HG03575 (cell line): ENCODE measurements around the gene NXT1.
"Not testable (repeated sequence)": the region's sequence is repeated elsewhere in the genome, so short reads cannot be mapped to it uniquely, and the experiment has no call there.

Source experiments
- ATAC-seq: cut with Tn5 transposase; IDR thresholded peaks from one replicate; pipeline ENCODE4 v1.9.1; 2021; ENCODE audit not compliant: unreplicated experiment, insufficient number of reproducible peaks, low FRiP score; ENCODE audit errors: extremely low read depth

The NXT1 gene

DNA sequence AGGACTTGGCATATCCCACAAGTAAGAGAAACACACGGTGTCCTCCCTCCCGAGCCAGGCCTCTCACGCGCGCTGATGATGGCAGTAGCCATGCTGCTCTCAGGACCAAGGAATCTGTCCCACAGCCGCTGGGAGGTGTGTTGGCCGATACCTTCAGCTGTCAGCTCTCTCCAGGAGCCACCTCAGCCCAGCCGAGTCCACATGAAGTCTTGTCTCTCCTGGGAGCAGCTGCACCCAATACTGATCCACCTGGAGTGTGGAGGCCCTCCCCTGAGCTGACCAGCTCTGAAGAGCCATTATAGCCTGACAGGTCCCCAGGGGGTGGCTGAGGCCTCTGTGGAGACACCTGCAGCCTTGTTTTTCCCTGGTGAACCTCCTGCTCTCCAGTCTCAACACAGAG is 23.8 kb upstream of the NXT1 start:
- ATAC-seq = no peak

DNA sequence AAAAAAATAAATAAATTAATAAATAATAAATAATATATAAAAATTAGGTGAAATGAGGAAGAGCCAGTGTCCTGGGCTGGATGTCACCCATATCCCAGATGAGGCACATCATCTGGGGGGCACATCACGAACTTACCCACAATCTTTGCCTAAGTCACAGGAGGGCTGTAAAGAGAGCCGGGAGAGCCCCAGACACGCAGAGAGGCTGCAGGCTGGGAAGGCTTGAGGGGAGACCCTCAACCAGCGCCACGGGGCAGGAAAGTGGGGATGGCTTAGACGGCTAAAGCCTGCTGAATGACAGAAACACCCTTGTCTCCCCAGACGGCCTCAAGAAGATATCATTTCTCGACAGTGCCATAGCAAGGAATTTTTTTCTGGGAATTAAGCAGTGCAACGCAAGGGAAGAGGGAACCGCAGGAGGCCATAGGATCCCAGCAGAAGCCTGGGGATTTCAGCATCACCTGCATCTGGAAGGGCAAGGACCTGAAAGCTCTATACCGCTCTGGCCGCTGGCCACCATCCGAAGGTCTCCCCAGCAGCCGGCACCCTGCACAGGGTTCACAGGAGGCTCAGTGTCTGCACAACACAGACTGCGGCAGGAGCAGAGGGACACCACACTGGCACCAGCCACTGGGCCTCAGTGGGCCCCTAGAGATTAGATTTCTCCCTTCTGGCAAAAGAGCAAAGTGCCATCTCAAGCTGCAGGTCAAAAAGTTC is 22.8 kb upstream of the NXT1 start:
- no peak for ATAC-seq

DNA sequence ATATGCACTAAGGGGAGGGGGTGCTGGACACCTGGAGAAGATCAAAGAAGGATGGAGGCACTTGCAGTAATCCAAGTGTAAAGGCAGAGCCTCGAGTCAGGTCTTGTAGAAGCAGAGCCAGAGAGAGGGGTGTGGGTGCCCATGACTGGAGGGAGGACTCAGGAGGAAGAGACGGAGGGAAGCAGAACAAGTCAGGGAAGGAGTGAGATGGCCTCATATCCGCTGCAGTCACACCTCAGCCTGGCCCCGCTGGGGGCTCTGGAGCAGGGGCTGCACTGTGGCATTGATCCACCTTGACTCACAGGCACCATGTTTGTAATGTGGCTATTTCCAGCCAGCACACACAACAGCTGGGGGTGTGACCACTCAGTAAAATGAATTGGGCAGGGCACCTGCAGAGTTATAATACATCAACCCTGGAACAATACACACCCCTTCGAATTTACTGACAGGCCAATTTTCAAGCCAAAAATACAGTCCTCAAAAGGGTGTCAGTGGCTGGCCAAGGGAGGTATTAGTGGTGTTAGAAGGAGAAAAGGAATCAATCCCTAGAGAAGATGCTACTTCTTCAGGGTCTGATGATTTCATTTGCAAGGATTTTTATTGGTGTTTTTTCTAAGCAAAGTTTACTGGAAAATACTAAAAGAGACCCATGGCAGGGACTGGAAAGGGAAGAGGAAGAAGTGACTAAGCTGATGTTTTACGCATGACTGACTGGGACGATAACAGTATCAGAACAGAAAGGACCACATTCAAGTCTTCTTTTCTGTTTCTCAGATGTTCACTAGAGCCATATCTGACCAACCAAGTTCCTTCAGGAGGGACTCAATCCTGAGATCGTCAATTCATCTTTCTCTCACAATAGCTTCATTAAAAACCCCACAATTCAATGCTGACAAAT is 18.9 kb upstream of the NXT1 start:
- ATAC-seq = no peak

DNA sequence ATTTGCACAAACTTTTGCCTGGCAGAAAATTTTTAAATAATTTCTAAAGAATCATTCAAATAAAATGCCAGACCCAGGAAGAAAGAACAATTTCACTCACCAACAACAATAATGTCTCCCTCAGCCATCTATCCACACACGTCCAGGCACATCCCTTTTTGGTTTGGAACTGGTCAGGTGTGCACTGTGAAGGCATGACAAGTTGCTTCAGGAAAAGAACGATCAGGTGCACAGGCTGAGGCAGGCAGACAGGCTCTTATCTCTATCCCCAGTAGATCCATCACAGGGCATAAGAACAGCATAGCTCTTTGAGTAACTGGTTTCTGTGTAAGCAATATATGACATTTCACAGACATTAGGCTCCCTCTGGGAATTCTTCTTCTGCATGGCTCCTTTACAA is 18.1 kb upstream of the NXT1 start:
- no peak for ATAC-seq

DNA sequence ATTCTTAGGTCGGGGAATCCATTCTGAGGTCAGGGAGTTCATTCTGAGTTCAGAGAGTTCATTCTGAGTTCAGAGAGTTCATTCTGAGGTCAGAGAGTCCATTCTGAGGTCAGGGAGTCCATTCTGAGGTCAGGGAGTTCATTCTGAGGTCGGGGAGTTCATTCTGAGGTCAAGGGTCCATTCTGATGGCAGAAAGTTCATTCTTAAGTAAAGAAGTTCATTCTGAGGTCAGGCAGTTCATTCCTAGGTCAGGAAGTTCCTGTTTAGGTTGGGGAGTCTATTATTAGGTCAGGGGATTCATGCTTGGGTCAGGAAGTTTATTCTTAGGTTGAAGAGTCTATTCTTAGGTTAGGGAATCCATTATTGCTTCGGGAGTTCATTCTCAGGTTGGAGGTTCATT is 16.5 kb upstream of the NXT1 start:
- ATAC-seq = no peak

DNA sequence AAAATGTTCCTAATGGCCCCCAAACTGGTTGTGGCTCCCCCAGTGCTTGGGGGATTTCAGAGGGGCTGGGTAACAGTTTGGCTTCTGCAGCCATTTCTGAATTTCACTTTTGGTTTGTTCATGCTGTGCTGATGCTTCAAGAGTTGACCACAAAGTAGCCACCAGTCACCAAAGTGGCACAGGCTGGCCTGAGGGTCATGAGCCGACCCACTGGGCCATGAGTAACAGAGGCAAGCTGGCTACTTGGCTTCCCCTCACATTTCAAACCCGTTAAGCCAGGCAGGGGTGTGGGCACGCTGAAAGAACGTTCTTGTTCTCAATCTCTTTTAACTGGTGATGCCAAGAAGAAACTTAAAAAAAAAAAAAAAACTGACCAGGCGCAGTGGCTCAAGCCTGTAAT is 15.1 kb upstream of the NXT1 start:
- ATAC-seq = no peak

DNA sequence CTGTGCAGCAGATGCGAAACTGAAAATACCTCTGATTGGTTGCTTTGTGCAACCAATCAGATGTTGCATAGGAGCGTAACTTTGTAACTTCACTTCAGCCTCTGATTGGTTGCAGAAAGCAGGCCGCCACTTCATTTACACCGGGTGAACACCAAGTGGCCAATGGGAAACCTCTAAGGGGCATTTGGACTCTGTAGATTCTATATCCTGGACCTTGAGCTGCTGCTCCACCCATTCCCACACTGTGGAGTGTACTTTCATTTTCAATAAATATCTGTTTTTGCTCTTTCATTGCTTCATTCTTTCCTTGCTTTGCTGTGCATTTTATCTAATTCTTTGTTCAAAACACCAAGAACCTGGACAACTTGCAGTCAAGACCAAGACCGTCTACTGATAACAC is 14.1 kb upstream of the NXT1 start:
- no peak for ATAC-seq

DNA sequence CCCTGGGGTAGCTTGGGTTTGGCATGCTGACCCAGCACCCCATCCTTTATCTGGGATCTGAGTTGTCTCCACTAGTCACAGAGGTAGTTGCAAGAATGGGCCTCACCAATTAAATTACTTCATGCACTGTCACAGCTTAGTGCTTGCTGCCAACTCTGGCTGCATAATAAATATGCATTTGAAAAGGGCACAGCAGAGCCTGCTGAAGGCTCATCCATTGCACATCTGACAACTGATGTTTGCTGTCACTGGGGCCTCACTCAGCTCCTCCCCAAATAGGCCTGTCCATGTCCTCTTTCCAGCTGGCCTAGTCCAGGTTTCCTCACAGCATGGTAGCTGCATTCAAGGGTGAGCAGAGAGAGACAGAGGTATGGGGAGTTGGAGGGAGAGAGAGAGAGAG is 13.3 kb upstream of the NXT1 start:
- ATAC-seq = no peak

DNA sequence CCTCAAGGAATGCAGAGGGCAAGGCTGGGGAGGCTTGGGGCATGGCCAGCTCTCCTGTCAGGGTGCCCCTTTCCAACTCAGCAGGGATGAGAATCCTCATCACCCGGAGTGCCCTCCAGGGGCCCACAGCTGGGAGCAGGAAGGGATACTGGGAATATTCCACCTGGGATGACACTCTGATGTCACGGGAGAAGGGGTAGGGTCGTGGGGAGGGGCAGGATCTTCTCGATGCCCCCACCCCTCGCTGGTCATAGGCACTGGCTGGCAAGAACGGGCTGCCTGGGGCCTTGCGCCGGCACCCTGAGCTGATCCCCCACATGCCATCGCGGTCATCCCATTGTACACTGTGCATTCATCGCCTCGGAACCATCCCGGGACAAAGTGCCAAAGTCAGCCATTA is 10.6 kb upstream of the NXT1 start:
- no peak for ATAC-seq

DNA sequence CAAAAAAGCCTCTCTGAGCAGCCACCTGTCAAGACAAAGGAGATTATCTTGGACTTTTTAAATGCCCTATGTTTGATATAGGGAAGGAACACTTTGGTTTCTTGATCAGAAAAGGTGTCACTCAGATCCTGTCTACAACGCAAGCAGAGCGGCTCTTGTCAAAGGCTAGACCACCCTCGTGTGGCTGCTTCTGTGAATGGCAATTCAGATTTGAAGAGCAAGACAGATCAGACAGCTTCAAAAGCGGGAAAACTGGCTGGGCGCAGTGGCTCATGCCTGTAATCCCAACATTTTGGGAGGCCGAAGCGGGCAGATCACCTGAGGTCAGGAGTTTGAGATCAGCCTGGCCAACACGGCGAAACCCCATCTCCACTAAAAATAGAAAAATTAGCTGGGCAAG is 10.1 kb upstream of the NXT1 start:
- no peak for ATAC-seq

DNA sequence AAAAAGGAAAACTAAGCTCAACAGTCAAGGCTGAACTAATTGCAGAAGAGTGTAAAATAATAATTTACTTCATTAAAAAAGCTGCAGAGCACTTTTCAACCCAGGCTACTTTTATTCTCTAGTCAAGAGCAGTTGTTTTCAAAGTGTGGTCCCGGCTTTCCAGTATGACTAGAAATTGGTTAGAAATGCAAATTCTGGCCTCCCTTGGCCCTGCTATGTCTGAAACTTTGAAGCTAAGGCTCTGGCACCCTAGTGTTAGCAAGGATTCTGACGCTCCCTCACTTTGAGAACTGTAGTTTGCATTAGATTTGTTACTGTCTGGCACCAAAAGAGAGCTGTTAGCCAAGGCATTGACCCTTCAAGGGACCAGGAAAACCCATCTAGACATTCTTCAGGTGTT is 9.5 kb upstream of the NXT1 start:
- no peak for ATAC-seq

DNA sequence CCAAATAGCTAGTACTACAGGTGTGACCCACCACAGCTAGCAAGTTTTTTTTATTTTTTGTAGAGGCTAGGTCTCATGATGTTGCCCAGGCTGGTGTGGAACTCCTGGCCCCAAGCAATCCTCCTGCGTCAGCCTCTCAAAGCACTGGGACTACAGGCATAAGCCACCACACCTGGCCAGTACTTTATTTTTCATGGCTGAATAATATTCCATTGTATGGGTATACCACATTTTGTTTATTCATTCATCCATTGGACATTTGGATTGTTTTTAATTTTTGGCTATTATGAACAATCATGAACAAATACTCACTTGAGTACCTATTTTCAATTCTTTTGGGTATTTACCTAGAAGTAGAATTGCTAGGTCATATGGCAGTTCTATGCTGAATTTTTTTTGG is 7.0 kb upstream of the NXT1 start:
- ATAC-seq = no peak

DNA sequence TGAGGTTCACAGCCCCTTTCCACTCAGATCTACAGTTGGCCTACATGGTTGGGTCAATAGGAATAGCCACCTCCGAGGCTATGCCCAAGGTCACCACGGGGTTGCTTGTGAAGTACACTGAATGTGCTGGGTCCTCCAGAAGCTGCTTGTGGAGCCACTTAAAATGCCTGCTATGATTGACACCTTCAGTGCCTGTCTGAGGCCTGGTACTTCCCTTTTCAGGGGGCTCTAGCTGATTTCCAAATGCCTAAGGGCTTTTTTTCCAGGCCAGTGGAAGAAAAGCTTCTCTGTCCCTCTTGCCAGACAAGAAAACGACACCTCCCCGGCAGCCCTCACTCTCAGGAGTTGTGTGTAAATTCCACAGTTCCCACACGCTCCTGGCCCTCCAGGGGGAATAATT is 6.3 kb upstream of the NXT1 start:
- no peak for ATAC-seq

DNA sequence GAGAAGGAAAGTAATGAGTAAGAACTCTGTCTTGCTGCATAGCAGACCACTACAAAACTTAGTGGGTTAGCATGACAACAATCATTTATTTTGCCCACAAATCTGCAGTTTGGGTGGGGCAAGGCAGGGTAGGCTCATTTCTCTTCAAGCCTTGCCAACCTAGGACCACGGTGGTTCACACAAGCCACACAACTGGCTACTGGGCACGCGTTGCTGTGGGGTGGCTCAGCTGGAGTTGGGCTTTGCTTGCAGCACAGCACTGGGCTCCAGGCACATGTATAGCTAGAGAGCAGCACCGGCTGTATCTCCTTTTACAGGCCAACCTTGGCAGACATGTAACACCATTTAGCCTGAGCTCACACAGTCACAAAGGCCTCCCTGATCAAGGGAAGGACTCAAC is 4.6 kb upstream of the NXT1 start:
- ATAC-seq = no peak

DNA sequence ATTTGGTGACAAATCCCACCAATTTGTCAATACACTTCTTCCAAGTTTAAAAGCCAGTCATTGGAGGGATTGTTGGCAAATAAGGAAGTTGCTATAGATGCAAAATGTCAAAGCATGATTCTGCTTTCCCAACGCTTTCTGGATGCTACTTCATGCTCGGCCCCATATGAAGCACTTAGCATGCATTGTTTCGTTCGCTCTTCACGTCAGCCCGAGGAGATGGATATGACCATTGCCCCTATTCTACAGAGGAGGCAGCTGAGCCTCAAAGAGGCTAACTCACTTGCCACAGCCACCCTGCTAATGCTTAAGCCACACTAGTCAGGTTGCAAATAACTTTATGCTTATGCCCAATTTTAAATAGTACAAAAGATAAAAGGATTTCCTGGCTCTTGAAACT is 2.8 kb upstream of the NXT1 start:
- no peak for ATAC-seq

DNA sequence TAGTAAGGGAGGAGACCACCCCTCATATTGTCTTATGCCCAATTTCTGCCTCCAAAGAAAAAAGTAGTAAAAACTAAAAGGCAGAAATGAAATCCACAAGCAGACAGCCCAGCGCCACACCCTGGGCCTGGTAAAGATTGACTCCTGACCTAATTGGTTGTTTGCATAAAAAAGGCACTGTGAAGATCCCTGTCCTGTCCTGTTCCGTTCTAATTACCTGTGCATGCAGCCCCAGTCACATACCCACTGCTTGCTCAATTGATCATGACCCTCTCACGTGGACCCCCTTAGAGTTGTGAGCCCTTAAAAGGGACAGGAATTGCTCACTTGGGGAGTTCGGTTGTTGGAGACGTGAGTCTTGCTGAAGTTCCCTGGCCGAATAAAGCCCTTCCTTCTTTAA is 2.1 kb upstream of the NXT1 start:
- not testable (repeated sequence) for ATAC-seq

DNA sequence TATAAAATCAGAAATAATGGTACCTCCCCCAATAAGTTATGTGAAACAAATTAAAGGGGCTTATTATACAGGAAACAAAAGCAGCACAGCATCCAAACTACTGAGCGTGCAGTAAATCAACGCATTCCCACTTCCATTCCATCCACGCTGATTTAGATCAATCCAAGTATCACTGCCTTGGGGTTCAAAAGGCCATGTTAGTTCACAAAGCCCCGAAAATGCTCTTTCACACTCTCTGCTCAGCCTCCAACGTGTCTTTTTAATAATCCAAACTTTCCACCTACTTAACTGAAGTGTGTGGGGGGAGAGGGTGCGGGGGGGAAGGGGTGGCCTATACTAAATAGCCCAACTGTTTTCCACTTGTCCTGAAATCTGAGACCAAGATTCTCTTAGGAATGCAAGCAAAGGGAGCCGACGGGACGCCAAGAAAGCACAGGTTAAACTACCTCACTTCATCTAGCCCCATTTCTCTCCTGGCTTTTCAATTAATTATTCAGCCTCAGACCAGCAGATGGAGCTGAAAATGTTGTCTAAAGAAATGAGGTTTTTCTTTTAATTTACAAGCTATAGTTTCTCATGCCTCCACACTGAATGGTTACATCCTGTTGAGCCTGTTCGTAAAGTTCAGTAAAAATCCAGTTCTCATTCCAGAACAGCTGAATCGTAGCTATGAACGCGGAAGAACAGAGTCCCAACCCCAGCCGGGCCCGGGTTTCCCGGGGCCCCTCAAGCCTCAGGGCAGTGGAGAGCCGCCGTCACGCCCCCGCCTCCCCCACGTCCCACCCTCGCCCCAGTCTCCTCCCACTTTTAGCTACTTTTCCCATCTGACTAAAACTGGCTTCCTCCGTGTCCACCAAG is 1.0 kb upstream of the NXT1 start:
- no peak for ATAC-seq

DNA sequence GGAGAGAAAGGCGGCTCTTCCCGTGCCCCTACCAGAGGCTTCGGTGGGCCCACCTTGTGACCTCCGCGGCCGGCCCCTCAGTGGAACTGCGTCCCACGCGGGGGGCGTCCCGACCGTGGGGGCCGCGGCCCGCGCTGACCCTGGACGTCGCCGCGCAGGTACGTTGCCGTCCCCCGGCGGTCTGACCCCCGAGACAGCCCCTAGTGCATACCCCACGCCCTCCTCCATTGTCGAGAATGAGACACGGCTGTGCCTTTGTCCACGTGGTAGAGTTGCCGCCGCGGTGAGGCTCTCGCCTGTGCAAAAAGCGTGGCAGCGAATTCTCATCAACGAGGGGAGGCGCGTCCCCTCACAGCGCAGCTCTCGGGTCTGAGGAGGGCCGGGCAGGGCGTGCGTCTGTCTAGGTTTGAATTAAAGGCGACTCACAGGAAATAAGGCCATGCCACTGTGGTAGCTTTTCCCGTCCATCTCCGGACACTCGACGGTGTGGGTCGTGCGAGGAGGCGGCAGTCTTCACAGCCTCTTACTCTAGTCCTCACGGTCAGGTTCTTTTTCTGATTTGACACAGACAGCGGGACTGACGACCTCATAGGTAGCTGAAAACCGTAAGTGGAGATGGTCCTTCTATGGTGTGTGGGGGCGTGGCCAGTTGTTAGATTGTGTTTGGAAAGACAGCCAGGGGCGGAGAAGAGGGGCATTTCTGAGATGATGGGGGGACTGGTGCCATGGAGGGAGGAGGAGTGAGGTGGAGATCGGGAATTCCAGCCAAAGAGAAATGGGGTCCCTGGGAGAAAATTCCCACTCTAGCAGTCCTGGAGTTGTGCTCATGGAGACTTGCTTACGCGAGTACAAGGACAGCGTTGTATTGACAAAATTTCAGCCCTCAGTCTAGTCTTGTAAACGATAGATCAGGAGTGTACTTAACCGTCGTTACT is 580 bp downstream of the NXT1 start:
- no peak for ATAC-seq

DNA sequence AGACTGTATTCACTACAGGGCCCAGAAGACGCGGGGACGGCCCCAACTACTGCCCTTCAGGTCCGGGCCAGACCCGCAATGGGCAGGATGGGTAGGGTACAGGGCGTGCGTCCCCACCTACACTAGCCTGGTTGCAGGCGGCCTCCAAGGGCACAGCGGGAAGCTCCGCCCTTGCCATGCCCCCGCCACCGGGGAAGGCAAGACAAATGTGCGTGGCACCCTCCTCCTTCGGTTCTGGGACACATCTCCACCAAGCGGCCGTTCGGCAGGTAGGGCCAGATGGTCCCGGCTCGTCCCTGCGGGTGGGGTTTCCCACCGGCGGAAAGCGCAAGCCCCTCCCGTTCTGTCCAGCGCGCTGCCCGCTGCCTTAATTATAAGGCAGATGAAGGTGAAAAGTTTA is 5.6 kb downstream of the NXT1 start:
- ATAC-seq = no peak
